H9 (cell line): ENCODE results near the gene MAP3K7. TPM values are rescaled to one million over a fixed set of nuclear protein-coding genes. Genes with fewer than 3 reads are reported as not detected.

Experiments
- DNase-seq: peaks from one replicate; pipeline ENCODE4 v3.0.0-alpha.2; 2017
- H2AFZ ChIP-seq: one replicate; pipeline ENCODE4 v1.6.1; 2013; ENCODE audit warnings: mild to moderate bottlenecking, low read length, control low read depth, moderate library complexity
- H2AK5ac ChIP-seq: 2 replicates; pipeline ENCODE4 v1.6.1; 2013; ENCODE audit warnings: low read length, control low read depth, mixed read lengths; ENCODE audit not compliant: insufficient read length
- H2BK120ac ChIP-seq: one replicate; pipeline ENCODE4 v1.6.1; 2013; ENCODE audit warnings: low read depth, mild to moderate bottlenecking, low read length, control low read depth, inconsistent platforms; ENCODE audit not compliant: poor library complexity, severe bottlenecking
- H2BK12ac ChIP-seq: 2 replicates; pipeline ENCODE4 v1.6.1; 2013; ENCODE audit warnings: low read length, control low read depth, mixed read lengths, low read depth; ENCODE audit not compliant: insufficient read length
- H2BK15ac ChIP-seq: 2 replicates; pipeline ENCODE4 v1.6.1; 2013; ENCODE audit warnings: low read depth, low read length, control low read depth
- H2BK20ac ChIP-seq: one replicate; pipeline ENCODE4 v1.6.1; 2013; ENCODE audit warnings: low read depth, mild to moderate bottlenecking, low read length, control low read depth, inconsistent platforms; ENCODE audit not compliant: poor library complexity, severe bottlenecking
- H2BK5ac ChIP-seq: 2 replicates; pipeline ENCODE4 v1.6.1; 2013; ENCODE audit warnings: low read length, control low read depth, mixed read lengths; ENCODE audit not compliant: insufficient read length
- H3K14ac ChIP-seq: 2 replicates; pipeline ENCODE4 v1.6.1; 2013; ENCODE audit warnings: low read length, control low read depth; ENCODE audit not compliant: insufficient read depth
- H3K18ac ChIP-seq: 2 replicates; pipeline ENCODE4 v1.6.1; 2013; ENCODE audit warnings: low read depth, mild to moderate bottlenecking, mixed read lengths, low read length, control low read depth; ENCODE audit not compliant: insufficient read length
- H3K23ac ChIP-seq: 2 replicates; pipeline ENCODE4 v1.6.1; 2013; ENCODE audit warnings: low read length, control low read depth, mixed read lengths, low read depth; ENCODE audit not compliant: insufficient read length
- H3K23me2 ChIP-seq: 2 replicates; pipeline ENCODE4 v1.6.1; 2013; ENCODE audit warnings: low read depth, mild to moderate bottlenecking, mixed read lengths, low read length, control low read depth; ENCODE audit not compliant: insufficient read length, poor library complexity, severe bottlenecking
- H3K27ac ChIP-seq: 2 replicates; pipeline ENCODE4 v1.5.1; 2013; ENCODE audit warnings: low read length, control low read depth, mixed read lengths, low read depth; ENCODE audit not compliant: insufficient read length
- H3K27me3 ChIP-seq: 2 replicates; pipeline ENCODE4 v1.6.1; 2013; ENCODE audit warnings: low read length, control low read depth, inconsistent platforms; ENCODE audit not compliant: insufficient read depth
- H3K4ac ChIP-seq: 2 replicates; pipeline ENCODE4 v1.6.1; 2013; ENCODE audit warnings: low read depth, mild to moderate bottlenecking, control low read depth, inconsistent platforms, low read length, moderate library complexity
- H3K4me1 ChIP-seq: 2 replicates; pipeline ENCODE4 v1.6.1; 2013; ENCODE audit warnings: low read length, control low read depth, inconsistent platforms; ENCODE audit not compliant: insufficient read depth
- H3K4me2 ChIP-seq: 2 replicates; pipeline ENCODE4 v1.6.1; 2013; ENCODE audit warnings: low read length, control low read depth, mixed read lengths; ENCODE audit not compliant: insufficient read length, insufficient read depth
- H3K56ac ChIP-seq: 2 replicates; pipeline ENCODE4 v1.6.1; 2013; ENCODE audit warnings: low read depth, mild to moderate bottlenecking, mixed read lengths, low read length, control low read depth; ENCODE audit not compliant: insufficient read length
- H3K79me1 ChIP-seq: 2 replicates; pipeline ENCODE4 v1.6.1; 2013; ENCODE audit warnings: low read depth, mild to moderate bottlenecking, moderate library complexity, low read length, control low read depth, inconsistent platforms; ENCODE audit not compliant: insufficient read depth, poor library complexity, severe bottlenecking
- H3K79me2 ChIP-seq: 2 replicates; pipeline ENCODE4 v1.6.1; 2013; ENCODE audit warnings: low read length, control low read depth, inconsistent platforms; ENCODE audit not compliant: insufficient read depth
- H3K9ac ChIP-seq: 2 replicates; pipeline ENCODE4 v1.6.1; 2013; ENCODE audit warnings: low read length, control low read depth, mixed read lengths; ENCODE audit not compliant: insufficient read length; ENCODE audit errors: extremely low read depth
- H3K9me3 ChIP-seq: one replicate; pipeline ENCODE4 v1.6.1; 2013; ENCODE audit warnings: low read depth, low read length, inconsistent platforms; ENCODE audit not compliant: control insufficient read depth
- H3T11ph ChIP-seq: one replicate; pipeline ENCODE4 v1.6.1; 2013; ENCODE audit warnings: mild to moderate bottlenecking, low read length, control low read depth, inconsistent platforms
- H4K20me1 ChIP-seq: one replicate; pipeline ENCODE4 v1.6.1; 2013; ENCODE audit not compliant: control insufficient read depth, insufficient read length, insufficient read depth
- H4K5ac ChIP-seq: 2 replicates; pipeline ENCODE4 v1.6.1; 2013; ENCODE audit warnings: low read depth, mild to moderate bottlenecking, mixed read lengths, low read length, control low read depth; ENCODE audit not compliant: insufficient read length
- H4K8ac ChIP-seq: replicated peaks from 2 replicates; pipeline ENCODE4 v1.6.1; 2013; ENCODE audit warnings: low read length, control low read depth, mixed read lengths, low read depth; ENCODE audit not compliant: insufficient read length
- H4K91ac ChIP-seq: 2 replicates; pipeline ENCODE4 v1.6.1; 2013; ENCODE audit warnings: low read depth, mild to moderate bottlenecking, moderate library complexity, mixed read lengths, low read length, control low read depth; ENCODE audit not compliant: insufficient read length
- H3K27ac Mint-ChIP-seq, 3 experiments: 2 replicates in 2 of 3; 3 replicates in 1 of 3; pipeline ENCODE4 v1.8.0; 2020 to 2021; ENCODE audit warnings: mixed read lengths in 3 of 3, mild to moderate bottlenecking in 1 of 3, moderate library complexity in 1 of 3
- H3K27me3 Mint-ChIP-seq: 2 replicates; pipeline ENCODE4 v1.8.0; 2021; ENCODE audit warnings: low read depth, mild to moderate bottlenecking, moderate library complexity, mixed read lengths
- H3K36me3 Mint-ChIP-seq, 3 experiments: 2 replicates in 2 of 3; 3 replicates in 1 of 3; pipeline ENCODE4 v1.8.0; 2020 to 2021; ENCODE audit warnings: low read depth in 3 of 3, mixed read lengths in 3 of 3; ENCODE audit not compliant: insufficient read depth in 1 of 3
- H3K4me1 Mint-ChIP-seq, 2 experiments: 2 replicates each; pipeline ENCODE4 v1.8.0; 2020; ENCODE audit warnings: mixed read lengths in 2 of 2
- H3K4me3 Mint-ChIP-seq, 2 experiments: 2 replicates in 1 of 2; 3 replicates in 1 of 2; pipeline ENCODE4 v1.8.0; 2020 to 2021; ENCODE audit warnings: mild to moderate bottlenecking in 2 of 2, mixed read lengths in 2 of 2, moderate library complexity in 1 of 2
- H3K9me3 Mint-ChIP-seq, 2 experiments: 2 replicates in 1 of 2; 3 replicates in 1 of 2; pipeline ENCODE4 v1.8.0; 2020; ENCODE audit warnings: mild to moderate bottlenecking in 2 of 2, mixed read lengths in 2 of 2, moderate library complexity in 1 of 2
- WGBS: extraction: QIAGEN DNeasy Blood & Tissue Kit; methylation state at CpG from one replicate; pipeline ENCODE4 v1.1.7; 2013; ENCODE audit warnings: missing lambda C conversion rate, low lambda C conversion rate, mixed read lengths; ENCODE audit not compliant: insufficient read length; ENCODE audit errors: extremely low coverage; 5-methylcytosine and 5-hydroxymethylcytosine counted together
- total RNA-seq: library from RNA; stranded (reverse); gene quantifications from 2 replicates; pipeline ENCODE4 v1.2.1, GENCODE V29; 2021
- TF ChIP-seq, protein P1 (sequence below): fragments of 200-600 bp; sonication (generic); conservative IDR thresholded peaks from 3 replicates; pipeline ENCODE4 v1.8.0; 2021; ENCODE audit warnings: antibody characterized with exemption, mild to moderate bottlenecking

The MAP3K7 gene
- total RNA-seq, 1 experiment from 2014 or later: 31.3 TPM

DNA sequence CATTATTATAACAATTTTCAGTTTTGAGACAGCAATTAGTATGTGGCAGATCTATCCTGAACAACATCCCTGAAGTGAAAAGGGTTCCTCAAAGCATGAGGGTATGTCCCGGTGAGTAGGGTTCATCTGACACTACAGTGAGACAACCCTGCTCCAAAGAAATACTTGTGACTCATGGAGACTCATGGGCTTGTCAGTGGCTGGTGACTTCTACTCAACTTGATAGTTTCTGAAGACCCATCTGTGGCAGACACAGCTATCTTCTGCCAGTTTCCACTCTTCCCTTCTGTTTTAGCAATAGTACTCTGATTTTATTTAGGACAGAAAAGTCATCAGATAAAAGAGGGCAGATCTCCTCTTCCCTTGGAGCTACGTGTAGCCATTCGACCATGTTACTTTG lies 41.4 kb downstream of the MAP3K7 start:
- Histone ChIP-seq H3K27me3 (no peaks in the 10 kb centered on the region), H3K4me2 (no peak overlapping the region), H4K5ac (no peak overlapping the region), H2AFZ (no peak overlapping the region), H3K9ac (no peak overlapping the region), H4K8ac (no peak overlapping the region), H3K79me1 (no peaks in the 10 kb centered on the region), H3K14ac (no peak overlapping the region), H2BK15ac (no peak overlapping the region), H3K79me2 (no peaks in the 10 kb centered on the region), H2BK12ac (no peak overlapping the region), H3K4me1 (no peaks in the 10 kb centered on the region), H3K18ac (no peak overlapping the region), H3T11ph (no peak overlapping the region), H2BK20ac (no peak overlapping the region), H3K56ac (no peak overlapping the region), H3K23ac (no peak overlapping the region), H3K23me2 (no peaks in the 10 kb centered on the region), H3K27ac (no peak overlapping the region), H4K91ac (no peak overlapping the region), H3K9me3 (no peaks in the 10 kb centered on the region), H2AK5ac (no peak overlapping the region), H4K20me1 (no peaks in the 10 kb centered on the region), H3K4ac (no peak overlapping the region), H2BK120ac (no peak overlapping the region), H2BK5ac (no peak overlapping the region)
- H3K27me3 Mint-ChIP-seq: no peaks in the 10 kb centered on the region
- no peak overlapping the region for H3K27ac Mint-ChIP-seq
- DNase-seq: no peak
- H3K36me3 Mint-ChIP-seq: peaks cover 19 to 49% (median 48%) of the 10 kb centered on the region in 3 experiments; a peak in 5 of 7 replicates
- no peak overlapping the region for H3K4me3 Mint-ChIP-seq
- TF ChIP-seq, protein P1, sequence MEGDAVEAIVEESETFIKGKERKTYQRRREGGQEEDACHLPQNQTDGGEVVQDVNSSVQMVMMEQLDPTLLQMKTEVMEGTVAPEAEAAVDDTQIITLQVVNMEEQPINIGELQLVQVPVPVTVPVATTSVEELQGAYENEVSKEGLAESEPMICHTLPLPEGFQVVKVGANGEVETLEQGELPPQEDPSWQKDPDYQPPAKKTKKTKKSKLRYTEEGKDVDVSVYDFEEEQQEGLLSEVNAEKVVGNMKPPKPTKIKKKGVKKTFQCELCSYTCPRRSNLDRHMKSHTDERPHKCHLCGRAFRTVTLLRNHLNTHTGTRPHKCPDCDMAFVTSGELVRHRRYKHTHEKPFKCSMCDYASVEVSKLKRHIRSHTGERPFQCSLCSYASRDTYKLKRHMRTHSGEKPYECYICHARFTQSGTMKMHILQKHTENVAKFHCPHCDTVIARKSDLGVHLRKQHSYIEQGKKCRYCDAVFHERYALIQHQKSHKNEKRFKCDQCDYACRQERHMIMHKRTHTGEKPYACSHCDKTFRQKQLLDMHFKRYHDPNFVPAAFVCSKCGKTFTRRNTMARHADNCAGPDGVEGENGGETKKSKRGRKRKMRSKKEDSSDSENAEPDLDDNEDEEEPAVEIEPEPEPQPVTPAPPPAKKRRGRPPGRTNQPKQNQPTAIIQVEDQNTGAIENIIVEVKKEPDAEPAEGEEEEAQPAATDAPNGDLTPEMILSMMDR: no peak
- no peaks in the 10 kb centered on the region for H3K9me3 Mint-ChIP-seq
- H3K4me1 Mint-ChIP-seq: no peaks in the 10 kb centered on the region
- WGBS: no CpG with 5 or more reads among the region's 3 CpGs
